Neural crest cell (in vitro differentiated cells): ENCODE measurements around the gene JKAMP. TPM values are rescaled to one million over a fixed set of nuclear protein-coding genes. Genes with fewer than 3 reads are reported as not detected.

Source experiments
- DNase-seq: peaks from one replicate; pipeline ENCODE4 v3.0.0; 2021; ENCODE audit warnings: low read depth, mixed read lengths, low spot score
- H3K27ac Mint-ChIP-seq: one replicate; pipeline ENCODE4 v1.8.0; 2021; ENCODE audit warnings: mild to moderate bottlenecking, mixed read lengths; ENCODE audit not compliant: unreplicated experiment
- H3K27me3 Mint-ChIP-seq: 2 replicates; pipeline ENCODE4 v1.8.0; 2021; ENCODE audit warnings: low read depth, mild to moderate bottlenecking, mixed read lengths
- H3K36me3 Mint-ChIP-seq: 2 replicates; pipeline ENCODE4 v1.8.0; 2021; ENCODE audit warnings: low read depth, mild to moderate bottlenecking, mixed read lengths
- H3K4me1 Mint-ChIP-seq: 2 replicates; pipeline ENCODE4 v1.8.0; 2021; ENCODE audit warnings: mixed read lengths
- H3K4me3 Mint-ChIP-seq: one replicate; pipeline ENCODE4 v1.8.0; 2021; ENCODE audit warnings: mild to moderate bottlenecking, mixed read lengths
- H3K9me3 Mint-ChIP-seq: 2 replicates; pipeline ENCODE4 v1.8.0; 2021; ENCODE audit warnings: mixed read lengths
- total RNA-seq: library from RNA; stranded (reverse); gene quantifications from 2 replicates; pipeline ENCODE4 v1.2.1, GENCODE V29; 2021
- TF ChIP-seq, protein P1 (sequence below): fragments of 200-600 bp; sonication (generic); conservative IDR thresholded peaks from 2 replicates; pipeline ENCODE4 v1.5.0; 2021; ENCODE audit warnings: antibody characterized with exemption, mild to moderate bottlenecking

Gene JKAMP
- total RNA-seq, 1 donor from 2014 or later, result 43.6 TPM

DNA sequence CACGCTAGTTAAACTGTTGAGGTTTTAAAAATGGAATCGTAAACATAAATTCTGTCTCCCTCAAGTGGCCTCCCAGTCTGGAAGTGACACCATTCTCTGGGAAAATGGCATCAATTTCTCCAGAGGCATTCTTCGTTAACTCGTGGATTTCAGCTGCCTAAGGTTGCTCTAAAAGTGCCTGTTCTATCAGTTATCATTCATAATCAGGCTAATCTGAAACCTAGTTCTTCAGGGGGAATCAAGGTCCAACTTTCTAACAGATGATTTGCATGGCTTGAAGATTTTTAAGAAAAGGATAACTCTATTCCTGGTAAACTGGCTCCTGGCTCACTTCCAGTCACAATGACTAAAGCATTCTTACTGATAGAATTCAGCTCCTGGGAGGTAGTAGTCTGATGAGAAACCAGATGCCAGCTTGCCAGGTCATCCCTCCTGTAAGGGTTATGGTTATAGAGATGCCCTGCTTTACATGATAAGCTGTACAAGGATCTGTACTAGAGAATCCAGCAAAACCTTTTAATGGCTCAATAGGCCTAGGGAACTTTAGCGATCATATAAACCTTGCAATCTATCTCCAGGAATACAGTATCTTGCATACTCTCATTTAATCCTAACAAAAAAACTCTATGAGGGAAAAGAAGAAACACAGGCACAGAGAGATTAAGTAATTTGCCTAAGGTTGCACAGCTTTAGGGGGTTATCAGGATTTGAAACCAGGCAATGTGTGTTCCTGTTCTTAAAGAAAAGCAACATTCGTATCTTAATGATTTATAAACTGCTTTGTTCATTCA lies 1.6 kb upstream of the JKAMP start:
- H3K36me3 Mint-ChIP-seq, result no peaks in the 10 kb centered on the region
- H3K27me3 Mint-ChIP-seq, result no peaks in the 10 kb centered on the region

DNA sequence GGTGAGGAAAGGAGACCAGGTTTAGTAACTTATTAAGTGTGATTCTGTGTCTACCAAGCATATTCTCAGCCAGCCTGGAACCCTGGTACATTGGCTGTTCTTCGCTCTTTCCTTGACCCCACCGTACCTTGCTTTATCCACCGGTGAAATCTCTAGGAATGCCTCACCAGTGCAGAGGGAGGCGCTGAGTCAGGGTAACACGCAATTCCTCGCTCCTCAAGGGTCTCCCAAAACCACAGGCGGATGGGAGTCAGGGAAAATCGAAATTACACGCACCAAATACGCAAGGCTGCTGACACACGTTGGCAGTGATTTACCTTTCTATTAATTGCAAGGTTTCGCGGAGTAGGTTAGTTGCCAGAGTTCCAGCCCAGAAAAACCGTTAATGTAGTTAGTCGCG lies 954 bp upstream of the JKAMP start:
- Mint-ChIP-seq H3K27me3 (no peaks in the 10 kb centered on the region), H3K9me3 (no peaks in the 10 kb centered on the region), H3K36me3 (peaks cover under 1% of the 10 kb centered on the region), H3K4me3 (peak overlapping the region; percentile 98), H3K27ac (peak overlapping the region; percentile 78), H3K4me1 (peaks cover 46% of the 10 kb centered on the region)
- no peak for DNase-seq
- TF ChIP-seq, protein P1, sequence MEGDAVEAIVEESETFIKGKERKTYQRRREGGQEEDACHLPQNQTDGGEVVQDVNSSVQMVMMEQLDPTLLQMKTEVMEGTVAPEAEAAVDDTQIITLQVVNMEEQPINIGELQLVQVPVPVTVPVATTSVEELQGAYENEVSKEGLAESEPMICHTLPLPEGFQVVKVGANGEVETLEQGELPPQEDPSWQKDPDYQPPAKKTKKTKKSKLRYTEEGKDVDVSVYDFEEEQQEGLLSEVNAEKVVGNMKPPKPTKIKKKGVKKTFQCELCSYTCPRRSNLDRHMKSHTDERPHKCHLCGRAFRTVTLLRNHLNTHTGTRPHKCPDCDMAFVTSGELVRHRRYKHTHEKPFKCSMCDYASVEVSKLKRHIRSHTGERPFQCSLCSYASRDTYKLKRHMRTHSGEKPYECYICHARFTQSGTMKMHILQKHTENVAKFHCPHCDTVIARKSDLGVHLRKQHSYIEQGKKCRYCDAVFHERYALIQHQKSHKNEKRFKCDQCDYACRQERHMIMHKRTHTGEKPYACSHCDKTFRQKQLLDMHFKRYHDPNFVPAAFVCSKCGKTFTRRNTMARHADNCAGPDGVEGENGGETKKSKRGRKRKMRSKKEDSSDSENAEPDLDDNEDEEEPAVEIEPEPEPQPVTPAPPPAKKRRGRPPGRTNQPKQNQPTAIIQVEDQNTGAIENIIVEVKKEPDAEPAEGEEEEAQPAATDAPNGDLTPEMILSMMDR, result no peak

More for the DNA sequence above, 1.6 kb upstream of the JKAMP start:
- peak overlapping the region; percentile 98 for H3K4me3 Mint-ChIP-seq
- no peak overlapping the region for H3K27ac Mint-ChIP-seq
- DNase-seq, result no peak
- H3K4me1 Mint-ChIP-seq, result peaks cover 44% of the 10 kb centered on the region
- no peaks in the 10 kb centered on the region for H3K9me3 Mint-ChIP-seq
- TF ChIP-seq, protein P1, result no peak

DNA sequence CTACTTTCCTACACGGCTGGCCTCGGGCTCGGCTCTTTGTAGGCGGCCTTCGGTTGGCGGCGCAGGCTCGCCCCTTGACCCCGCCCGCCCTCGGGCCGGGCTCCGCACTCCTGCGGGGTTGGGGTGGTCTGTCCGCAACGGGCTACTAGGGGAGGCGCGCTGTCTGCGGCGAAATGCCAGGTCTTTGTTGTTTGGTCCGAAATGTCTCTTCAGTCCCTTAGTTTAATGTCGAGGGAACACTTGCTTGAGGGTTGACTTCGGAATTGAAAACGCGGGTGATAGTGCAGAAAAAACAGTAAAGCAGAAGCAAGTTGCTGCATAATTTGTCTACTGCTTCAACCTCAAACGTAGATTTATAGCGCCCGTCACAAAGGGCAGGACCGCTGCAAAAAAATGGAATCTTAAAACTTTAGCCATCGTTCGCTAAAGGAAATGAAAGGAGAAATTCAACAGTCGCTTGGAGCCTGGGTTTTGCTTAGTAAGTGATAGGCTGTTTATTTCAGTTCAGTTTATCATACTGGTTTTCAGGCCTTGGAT lies 390 bp downstream of the JKAMP start:
- H3K4me1 Mint-ChIP-seq, result peaks cover 50% of the 10 kb centered on the region
- peaks cover 4% of the 10 kb centered on the region for H3K36me3 Mint-ChIP-seq
- no peaks in the 10 kb centered on the region for H3K27me3 Mint-ChIP-seq
- no peak for DNase-seq
- H3K4me3 Mint-ChIP-seq, result peak overlapping the region; percentile 98
- peak overlapping the region; percentile 99 for H3K27ac Mint-ChIP-seq
- TF ChIP-seq, protein P1, result no peak
- no peaks in the 10 kb centered on the region for H3K9me3 Mint-ChIP-seq

DNA sequence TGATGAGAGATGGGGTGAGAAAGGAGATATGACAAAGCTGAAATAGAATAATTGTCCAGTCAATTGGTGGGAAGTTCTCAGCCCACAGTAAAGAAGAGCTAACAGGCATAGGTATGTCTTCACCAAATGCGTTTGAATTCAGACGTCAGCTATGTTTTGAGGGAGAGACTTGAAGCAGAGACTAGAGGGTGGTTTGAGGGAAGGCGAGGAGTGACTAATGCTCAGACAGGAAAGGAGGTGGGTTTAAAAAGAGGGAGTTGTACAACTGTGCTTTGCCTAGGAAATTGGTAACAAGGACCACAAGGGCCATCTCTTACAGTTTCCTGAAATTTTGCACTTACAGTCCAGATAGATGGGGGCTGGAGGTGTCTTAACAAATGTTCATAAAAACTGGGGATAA lies 6.4 kb downstream of the JKAMP start:
- H3K4me1 Mint-ChIP-seq, result peaks cover 14% of the 10 kb centered on the region
- no peaks in the 10 kb centered on the region for H3K27me3 Mint-ChIP-seq
- H3K27ac Mint-ChIP-seq, result no peak overlapping the region
- H3K36me3 Mint-ChIP-seq, result peaks cover 21% of the 10 kb centered on the region
- no peaks in the 10 kb centered on the region for H3K9me3 Mint-ChIP-seq
- DNase-seq, result no peak
- TF ChIP-seq, protein P1, result no peak
- H3K4me3 Mint-ChIP-seq, result no peak overlapping the region

DNA sequence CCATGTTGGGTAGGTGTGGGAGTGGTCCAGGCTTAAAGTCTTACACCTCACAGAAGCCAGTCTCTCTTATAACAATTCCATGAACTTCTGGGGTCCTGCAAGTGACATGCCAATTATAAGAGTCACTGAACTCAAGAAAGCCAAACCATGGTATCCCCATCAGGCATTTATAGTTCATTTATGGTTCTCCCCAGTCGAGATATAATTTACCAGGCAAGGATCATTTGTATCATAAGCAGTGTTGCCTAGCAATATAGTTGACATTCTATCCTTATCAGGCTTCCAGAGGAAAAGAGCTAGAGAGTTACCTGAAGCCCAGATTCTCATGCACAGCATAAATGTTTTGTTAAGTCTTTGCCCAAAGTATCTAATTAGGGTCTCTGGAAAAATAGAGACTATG lies 8.1 kb downstream of the JKAMP start:
- no peak overlapping the region for H3K4me3 Mint-ChIP-seq
- TF ChIP-seq, protein P1, result no peak
- no peaks in the 10 kb centered on the region for H3K9me3 Mint-ChIP-seq
- peaks cover 6% of the 10 kb centered on the region for H3K4me1 Mint-ChIP-seq
- peaks cover 21% of the 10 kb centered on the region for H3K36me3 Mint-ChIP-seq
- H3K27ac Mint-ChIP-seq, result no peak overlapping the region
- DNase-seq, result no peak
- H3K27me3 Mint-ChIP-seq, result no peaks in the 10 kb centered on the region
